ENCODE measurements around the gene ASPM.

- TF ChIP-seq CTCF (IDR thresholded peaks at IDR 0.05) (no peak), POLR2A (IDR thresholded peaks at IDR 0.05) (no peak)
These were observed 63.0 kb downstream of the ASPM start for GRCh38 chr1:197083474-197083873.

Measured in right lobe of liver (tissue), 4 donors.